Right lobe of liver (tissue), 6 donors: Measurements from ENCODE around the gene ZNF620. TPM values are rescaled to one million over a fixed set of nuclear protein-coding genes. Genes with fewer than 3 reads are reported as not detected.
A peak's percentile ranks its signal among the peaks of the same experiment; 100 is the strongest.

Experiments
- ATAC-seq, 4 donors: fragments of 200-7000 bp; cut with Tn5 transposase; one replicate each; pipeline ENCODE4 v1.9.1; 2020; ENCODE audit warnings: mild to moderate bottlenecking in 4 of 4, moderate library complexity in 4 of 4
- DNase-seq, 3 donors: peaks; one replicate each; pipeline ENCODE4 v3.0.0-alpha.2; 2020
- H3K27ac ChIP-seq, 3 donors: fragments of 200-600 bp; one replicate each; pipeline ENCODE4 v1.8.0; 2022
- H3K27me3 ChIP-seq, 2 donors: fragments of 200-600 bp; one replicate each; pipeline ENCODE4 v1.8.0; 2022
- H3K36me3 ChIP-seq, 4 donors: fragments of 200-600 bp; sonication (generic) in 1 of 4; one replicate each; pipeline versions ENCODE4 v1.5.1 to v1.8.0; 2017 to 2022; ENCODE audit warnings: control low read depth in 1 of 4
- H3K4me1 ChIP-seq, 4 donors: fragments of 200-600 bp; sonication (generic) in 1 of 4; one replicate each; pipeline versions ENCODE4 v1.5.1 to v1.8.0; 2017 to 2022; ENCODE audit warnings: control low read depth in 1 of 4
- H3K4me3 ChIP-seq, 3 donors: fragments of 200-600 bp; one replicate each; pipeline ENCODE4 v1.8.0; 2022
- H3K9me3 ChIP-seq, 4 donors: fragments of 200-600 bp; sonication (generic) in 1 of 4; one replicate each; pipeline versions ENCODE4 v1.5.1 to v1.8.0; 2017 to 2022; ENCODE audit warnings: control low read depth in 1 of 4
- CTCF ChIP-seq, 4 donors: fragments of 200-600 bp in 3 of 4; fragments of 450-650 bp in 1 of 4; IDR thresholded peaks; one replicate each; pipeline versions ENCODE4 v1.5.1 to v1.8.0; 2016 to 2022; ENCODE audit warnings: antibody characterized with exemption in 4 of 4, mild to moderate bottlenecking in 2 of 4
- POLR2A ChIP-seq: fragments of 450-650 bp; IDR thresholded peaks from one replicate; pipeline ENCODE4 v1.6.1; 2017; ENCODE audit warnings: antibody characterized with exemption, mild to moderate bottlenecking
- WGBS: methylation state at CpG from one replicate; pipeline ENCODE4 v1.1.6; 2018; ENCODE audit warnings: low coverage, low lambda C conversion rate; ENCODE audit not compliant: insufficient coverage; ENCODE audit errors: missing lambda C conversion rate; 5-methylcytosine and 5-hydroxymethylcytosine counted together
- intact Hi-C, 2 donors: fragments of 100-400 bp; cut with DNase I; formaldehyde crosslinking; loops; one replicate each; pipeline versions ENCODE4 v1.11.2 to v1.14.1; 2022
- total RNA-seq, 6 experiments: library from RNA; depleted of rRNA in 2 of 6; stranded (reverse); fragments of >200 nt in 2 of 6; fragmentation: NEBNext Ultra II Directional in 3 of 6; extraction: Animal tissue kit (Norgen Biotek cat#: 25700) in 3 of 6; gene quantifications; one replicate each; pipeline versions ENCODE4 v1.1.0 to v1.2.4, GENCODE V29; 2016 to 2023
- donor health status: DM: no; HTN: yes; CAD: no.
- donor health status: DM: no; HTN: no; CAD: no.
- donor health status: DM: no; HTN: no; CAD: no.
- donor health status: DM: no; HTN: yes; CAD: no.
- donor health status: DM: no; HTN: yes; CAD: no.

Gene ZNF620
- total RNA-seq, 6 experiments from 2014 or later, result 1.1 to 2.3 (median 1.6) TPM

DNA sequence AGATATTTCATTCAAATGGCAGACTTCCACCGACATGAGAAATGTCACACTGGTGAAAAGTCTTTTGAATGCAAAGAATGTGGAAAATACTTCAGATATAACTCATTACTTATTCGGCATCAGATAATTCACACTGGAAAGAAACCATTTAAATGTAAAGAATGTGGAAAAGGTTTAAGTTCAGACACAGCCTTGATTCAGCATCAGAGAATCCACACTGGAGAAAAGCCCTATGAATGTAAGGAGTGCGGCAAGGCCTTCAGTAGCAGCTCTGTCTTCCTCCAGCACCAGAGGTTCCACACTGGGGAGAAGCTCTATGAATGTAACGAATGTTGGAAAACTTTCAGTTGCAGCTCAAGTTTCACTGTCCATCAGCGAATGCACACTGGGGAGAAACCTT lies 10.4 kb downstream of the ZNF620 start:
- H3K9me3 ChIP-seq, result no peaks in the 10 kb centered on the region
- DNase-seq (no peak), ATAC-seq (no peak)
- H3K36me3 ChIP-seq, result peaks cover 0 to 5% (median 0%) of the 10 kb centered on the region in 4 donors
- no peak overlapping the region for H3K27ac ChIP-seq
- no peak for TF ChIP-seq POLR2A
- no peak for TF ChIP-seq CTCF (IDR thresholded peaks at IDR 0.05)
- no peak overlapping the region for H3K4me3 ChIP-seq
- intact Hi-C loops, result no loop called here
- 77% methylated on average over 5 of the region's 5 CpGs for WGBS
- no peaks in the 10 kb centered on the region for H3K27me3 ChIP-seq
- no peaks in the 10 kb centered on the region for H3K4me1 ChIP-seq

- peak in 1 of 4 donors; percentile 25 for ATAC-seq
- H3K36me3 ChIP-seq, result peaks cover 0 to 5% (median 0%) of the 10 kb centered on the region in 4 donors
- no peak overlapping the region for H3K4me3 ChIP-seq
- TF ChIP-seq CTCF (IDR thresholded peaks at IDR 0.05) (no peak), POLR2A (no peak)
- no peaks in the 10 kb centered on the region for H3K4me1 ChIP-seq
- intact Hi-C loops, result no loop called here
- WGBS, result 71% methylated on average over 1 of the region's 1 CpG
- H3K9me3 ChIP-seq, result no peaks in the 10 kb centered on the region
- H3K27me3 ChIP-seq, result no peaks in the 10 kb centered on the region
- no peak overlapping the region for H3K27ac ChIP-seq
- no peak for DNase-seq
Measured at GRCh38 chr3:40518067-40518466, 12.2 kb downstream of the ZNF620 start.

DNA sequence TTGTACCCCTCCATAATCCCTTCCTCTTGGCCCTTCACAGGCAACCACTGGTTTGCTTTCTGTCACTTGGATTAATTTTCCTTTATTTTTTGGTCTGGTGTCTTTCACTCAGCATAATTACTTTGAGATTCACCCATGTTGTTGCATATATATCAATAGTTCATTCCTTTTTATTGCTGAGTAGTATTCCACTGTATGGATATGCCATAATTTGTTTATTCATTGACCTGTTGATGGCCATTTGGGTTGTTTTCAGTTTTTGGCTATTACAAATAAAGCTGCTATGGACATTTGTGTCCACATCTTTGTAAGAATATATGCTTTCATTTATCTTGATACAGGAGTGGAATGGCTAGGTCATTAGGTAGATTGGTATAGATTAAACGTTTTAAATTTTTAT lies 13.0 kb downstream of the ZNF620 start:
- H3K36me3 ChIP-seq, result peaks cover 0 to 5% (median 0%) of the 10 kb centered on the region in 4 donors

GRCh38 chr3:40521254-40521653 lies 15.4 kb downstream of the ZNF620 start:
- intact Hi-C loops, result no loop called here
- no peak for TF ChIP-seq POLR2A
- TF ChIP-seq CTCF (IDR thresholded peaks at IDR 0.05), result no peak
- H3K27ac ChIP-seq, result no peak overlapping the region
- H3K36me3 ChIP-seq, result peaks cover 0 to 4% (median 0%) of the 10 kb centered on the region in 4 donors
- H3K9me3 ChIP-seq, result no peaks in the 10 kb centered on the region
- DNase-seq (no peak), ATAC-seq (no peak)
- H3K4me3 ChIP-seq, result no peak overlapping the region
- H3K4me1 ChIP-seq, result no peaks in the 10 kb centered on the region
- WGBS, result 96% methylated on average over 3 of the region's 3 CpGs
- H3K27me3 ChIP-seq, result no peaks in the 10 kb centered on the region

More for the DNA sequence above, 13.0 kb downstream of the ZNF620 start:
- WGBS, result 77% methylated on average over 1 of the region's 1 CpG
- DNase-seq (no peak), ATAC-seq (no peak)
- Histone ChIP-seq H3K27ac (no peak overlapping the region), H3K4me3 (no peak overlapping the region), H3K27me3 (no peaks in the 10 kb centered on the region), H3K9me3 (no peaks in the 10 kb centered on the region), H3K4me1 (no peaks in the 10 kb centered on the region)
- TF ChIP-seq POLR2A (no peak), CTCF (IDR thresholded peaks at IDR 0.05) (no peak)
- intact Hi-C loops, result no loop called here

- TF ChIP-seq POLR2A (no peak), CTCF (IDR thresholded peaks at IDR 0.05) (no peak)
- 20% methylated on average over 2 of the region's 2 CpGs for WGBS
- intact Hi-C loops, result no loop called here
Measured at GRCh38 chr3:40523781-40524180, 17.9 kb downstream of the ZNF620 start.

More at GRCh38 chr3:40523781-40524180, 17.9 kb downstream of the ZNF620 start:
- Histone ChIP-seq H3K27ac (no peak overlapping the region), H3K9me3 (no peaks in the 10 kb centered on the region), H3K4me1 (no peaks in the 10 kb centered on the region), H3K36me3 (peaks cover 0 to 8% (median 2%) of the 10 kb centered on the region in 4 donors), H3K27me3 (no peaks in the 10 kb centered on the region), H3K4me3 (peak overlapping the region in 1 of 3 donors; percentile 63)
- ATAC-seq (no peak), DNase-seq (no peak)
